WI38 (cell line): Measurements from ENCODE around the gene MEP1B.

Experiments
- H3K4me3 ChIP-seq: 2 replicates; pipeline ENCODE4 v1.5.1; 2011; ENCODE audit warnings: low read depth, mild to moderate bottlenecking, control low read depth, low read length
- CTCF ChIP-seq: IDR thresholded peaks from 2 replicates; pipeline ENCODE4 v1.5.1; 2012; ENCODE audit warnings: low read depth, mild to moderate bottlenecking, control low read depth, low read length

Gene MEP1B

GRCh38 chr18:32190209-32190608 is 370 bp downstream of the MEP1B start:
- no peak overlapping the region for H3K4me3 ChIP-seq
- TF ChIP-seq CTCF = no peak

- no peak overlapping the region for H3K4me3 ChIP-seq
- TF ChIP-seq CTCF = no peak
These were observed 6.3 kb downstream of the MEP1B start for GRCh38 chr18:32195881-32196815.

- H3K4me3 ChIP-seq = no peak overlapping the region
- no peak for TF ChIP-seq CTCF
These were observed 10.9 kb downstream of the MEP1B start for GRCh38 chr18:32200766-32201165.

GRCh38 chr18:32201948-32202672 is 12.3 kb downstream of the MEP1B start:
- H3K4me3 ChIP-seq = no peak overlapping the region
- TF ChIP-seq CTCF = no peak

GRCh38 chr18:32208023-32208422 is 18.2 kb downstream of the MEP1B start:
- H3K4me3 ChIP-seq = no peak overlapping the region
- no peak for TF ChIP-seq CTCF

- H3K4me3 ChIP-seq = no peak overlapping the region
- no peak for TF ChIP-seq CTCF
These were observed 18.7 kb downstream of the MEP1B start for GRCh38 chr18:32208577-32208976.
